Measurements from ENCODE around the gene ACTC1. TPM values are rescaled to one million over a fixed set of nuclear protein-coding genes. Genes with fewer than 3 reads are reported as not detected.

ACTC1 gene
- total and polyA plus RNA-seq, 10 of the 15 experiments (the other 5 are each of a cell fraction or from before 2014, with no cell fraction given), result 1.6 TPM; not detected in 9

DNA sequence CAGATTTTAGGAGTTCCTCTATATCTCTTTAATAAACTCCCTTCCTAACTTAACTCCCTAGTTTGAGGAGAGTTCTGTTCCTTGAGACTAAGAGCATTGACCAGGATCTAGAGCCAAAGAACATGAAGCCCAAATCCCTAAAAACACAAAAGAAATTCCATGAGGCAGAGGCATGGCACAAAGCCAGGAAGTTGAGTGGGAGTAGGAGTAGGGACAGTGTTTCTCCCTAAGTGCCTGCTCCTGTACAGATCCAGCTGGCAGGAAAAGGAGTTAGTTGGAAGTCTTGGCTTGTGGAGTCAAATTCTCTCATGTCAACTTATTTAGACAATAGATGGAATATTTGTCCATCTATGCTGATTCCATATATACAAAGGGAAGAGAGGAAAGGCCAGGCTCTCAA, 11.4 kb downstream of the ACTC1 start (continued):
- TF ChIP-seq CREM (IDR thresholded peaks at IDR 0.05; ENCODE audit: low read depth) (no peak), NFYA (IDR thresholded peaks at IDR 0.05; ENCODE audit: borderline replicate concordance, low read depth, low read length) (no peak), SMAD1 (IDR thresholded peaks at IDR 0.05; ENCODE audit: low read depth, partially characterized antibody) (no peak)
- TF ChIP-seq, protein P1, sequence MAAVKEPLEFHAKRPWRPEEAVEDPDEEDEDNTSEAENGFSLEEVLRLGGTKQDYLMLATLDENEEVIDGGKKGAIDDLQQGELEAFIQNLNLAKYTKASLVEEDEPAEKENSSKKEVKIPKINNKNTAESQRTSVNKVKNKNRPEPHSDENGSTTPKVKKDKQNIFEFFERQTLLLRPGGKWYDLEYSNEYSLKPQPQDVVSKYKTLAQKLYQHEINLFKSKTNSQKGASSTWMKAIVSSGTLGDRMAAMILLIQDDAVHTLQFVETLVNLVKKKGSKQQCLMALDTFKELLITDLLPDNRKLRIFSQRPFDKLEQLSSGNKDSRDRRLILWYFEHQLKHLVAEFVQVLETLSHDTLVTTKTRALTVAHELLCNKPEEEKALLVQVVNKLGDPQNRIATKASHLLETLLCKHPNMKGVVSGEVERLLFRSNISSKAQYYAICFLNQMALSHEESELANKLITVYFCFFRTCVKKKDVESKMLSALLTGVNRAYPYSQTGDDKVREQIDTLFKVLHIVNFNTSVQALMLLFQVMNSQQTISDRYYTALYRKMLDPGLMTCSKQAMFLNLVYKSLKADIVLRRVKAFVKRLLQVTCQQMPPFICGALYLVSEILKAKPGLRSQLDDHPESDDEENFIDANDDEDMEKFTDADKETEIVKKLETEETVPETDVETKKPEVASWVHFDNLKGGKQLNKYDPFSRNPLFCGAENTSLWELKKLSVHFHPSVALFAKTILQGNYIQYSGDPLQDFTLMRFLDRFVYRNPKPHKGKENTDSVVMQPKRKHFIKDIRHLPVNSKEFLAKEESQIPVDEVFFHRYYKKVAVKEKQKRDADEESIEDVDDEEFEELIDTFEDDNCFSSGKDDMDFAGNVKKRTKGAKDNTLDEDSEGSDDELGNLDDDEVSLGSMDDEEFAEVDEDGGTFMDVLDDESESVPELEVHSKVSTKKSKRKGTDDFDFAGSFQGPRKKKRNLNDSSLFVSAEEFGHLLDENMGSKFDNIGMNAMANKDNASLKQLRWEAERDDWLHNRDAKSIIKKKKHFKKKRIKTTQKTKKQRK (IDR thresholded peaks at IDR 0.05; ENCODE audit: low read depth, low read length), result no peak
- TF ChIP-seq, protein P2, sequence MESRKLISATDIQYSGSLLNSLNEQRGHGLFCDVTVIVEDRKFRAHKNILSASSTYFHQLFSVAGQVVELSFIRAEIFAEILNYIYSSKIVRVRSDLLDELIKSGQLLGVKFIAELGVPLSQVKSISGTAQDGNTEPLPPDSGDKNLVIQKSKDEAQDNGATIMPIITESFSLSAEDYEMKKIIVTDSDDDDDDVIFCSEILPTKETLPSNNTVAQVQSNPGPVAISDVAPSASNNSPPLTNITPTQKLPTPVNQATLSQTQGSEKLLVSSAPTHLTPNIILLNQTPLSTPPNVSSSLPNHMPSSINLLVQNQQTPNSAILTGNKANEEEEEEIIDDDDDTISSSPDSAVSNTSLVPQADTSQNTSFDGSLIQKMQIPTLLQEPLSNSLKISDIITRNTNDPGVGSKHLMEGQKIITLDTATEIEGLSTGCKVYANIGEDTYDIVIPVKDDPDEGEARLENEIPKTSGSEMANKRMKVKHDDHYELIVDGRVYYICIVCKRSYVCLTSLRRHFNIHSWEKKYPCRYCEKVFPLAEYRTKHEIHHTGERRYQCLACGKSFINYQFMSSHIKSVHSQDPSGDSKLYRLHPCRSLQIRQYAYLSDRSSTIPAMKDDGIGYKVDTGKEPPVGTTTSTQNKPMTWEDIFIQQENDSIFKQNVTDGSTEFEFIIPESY (IDR thresholded peaks at IDR 0.05), result no peak

DNA sequence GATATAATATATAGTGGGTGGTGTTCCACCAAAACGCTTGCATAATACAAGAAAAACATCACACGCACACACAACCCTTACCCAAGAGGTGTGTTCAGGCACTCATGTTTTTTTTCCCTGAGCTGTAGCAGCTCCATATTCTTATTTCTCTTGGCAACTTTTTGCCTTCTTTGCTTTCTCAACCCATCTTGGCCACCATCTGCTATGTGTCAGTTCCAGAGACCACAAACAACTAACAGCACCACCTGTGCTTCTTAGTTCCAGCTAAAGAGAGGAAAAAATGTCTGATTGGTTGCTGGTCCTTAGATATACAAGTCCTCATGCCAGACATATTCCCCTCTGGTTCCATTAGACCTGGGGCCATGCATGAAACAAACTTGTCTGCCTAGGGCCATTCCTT, 11.9 kb downstream of the ACTC1 start:
- no TSS peak for BruUV-seq (replicated peaks)
- in situ Hi-C loops (cut with MboI) (no loop called here), intact Hi-C loops (cut with micrococcal nuclease; ENCODE audit: unreplicated experiment) (no loop called here)
- Histone ChIP-seq H3K36me3 (ENCODE audit: control insufficient read depth in 2 of 2, insufficient read depth in 2 of 2, low read length in 1 of 2) (no peaks in the 10 kb centered on the region), H4K20me1 (ENCODE audit: control insufficient read depth, insufficient read depth) (no peaks in the 10 kb centered on the region), H3K4me3 (no peak overlapping the region), H2AFZ (ENCODE audit: control insufficient read depth, low read depth, low read length) (no peak overlapping the region), H3K9me3 (replicated peaks; ENCODE audit: control insufficient read depth, insufficient read depth, low read length) (no peaks in the 10 kb centered on the region), H3K79me2 (ENCODE audit: control insufficient read depth, insufficient read depth, low read length) (no peaks in the 10 kb centered on the region), H3K27me3 (replicated peaks in 1 of 2; ENCODE audit: control insufficient read depth in 2 of 2, insufficient read depth in 2 of 2, low read length in 1 of 2) (peaks cover 0 to 2% of the 10 kb centered on the region in 2 experiments; a peak in 1 of 4 replicates), H3K27ac (ENCODE audit: control insufficient read depth, insufficient read depth) (no peak overlapping the region), H3K4me1 (ENCODE audit: control insufficient read depth, insufficient read depth, low read length) (no peaks in the 10 kb centered on the region), H3K4me2 (ENCODE audit: control insufficient read depth, insufficient read depth) (no peak overlapping the region), H3K9ac (ENCODE audit: control insufficient read depth, insufficient read depth, low read length) (no peak overlapping the region)
- DNase-seq (ENCODE audit: low read depth, low spot score) (no peak), FAIRE-seq (no peak), ATAC-seq (no peak)
- SMC1A ChIA-PET (ENCODE audit: uncharacterized antibody, unreplicated experiment), result no interaction called here
- RAD21 ChIA-PET (ENCODE audit: unreplicated experiment), result no interaction called here
- CTCF ChIA-PET, result no interaction called here
- TF ChIP-seq ZZZ3 (IDR thresholded peaks at IDR 0.05; ENCODE audit: control insufficient read depth, insufficient read length, low read depth) (no peak), KAT2A (conservative IDR thresholded peaks at IDR 0.05; ENCODE audit: control insufficient read depth, low read depth, low read length) (no peak), RB1 (IDR thresholded peaks at IDR 0.05; ENCODE audit: borderline replicate concordance) (no peak), NFYA (IDR thresholded peaks at IDR 0.05; ENCODE audit: borderline replicate concordance, low read depth, low read length) (no peak), TARDBP (IDR thresholded peaks at IDR 0.05; ENCODE audit: borderline replicate concordance) (no peak)
- TF ChIP-seq, protein P3, sequence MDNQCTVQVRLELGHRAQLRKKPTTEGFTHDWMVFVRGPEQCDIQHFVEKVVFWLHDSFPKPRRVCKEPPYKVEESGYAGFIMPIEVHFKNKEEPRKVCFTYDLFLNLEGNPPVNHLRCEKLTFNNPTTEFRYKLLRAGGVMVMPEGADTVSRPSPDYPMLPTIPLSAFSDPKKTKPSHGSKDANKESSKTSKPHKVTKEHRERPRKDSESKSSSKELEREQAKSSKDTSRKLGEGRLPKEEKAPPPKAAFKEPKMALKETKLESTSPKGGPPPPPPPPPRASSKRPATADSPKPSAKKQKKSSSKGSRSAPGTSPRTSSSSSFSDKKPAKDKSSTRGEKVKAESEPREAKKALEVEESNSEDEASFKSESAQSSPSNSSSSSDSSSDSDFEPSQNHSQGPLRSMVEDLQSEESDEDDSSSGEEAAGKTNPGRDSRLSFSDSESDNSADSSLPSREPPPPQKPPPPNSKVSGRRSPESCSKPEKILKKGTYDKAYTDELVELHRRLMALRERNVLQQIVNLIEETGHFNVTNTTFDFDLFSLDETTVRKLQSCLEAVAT (IDR thresholded peaks at IDR 0.05), result no peak
- POLR2A ChIA-PET, result no interaction called here
- 81% methylated on average over 2 of the region's 2 CpGs for whole genome bisulfite sequencing (ENCODE audit: insufficient coverage, insufficient replicate concordance, low lambda C conversion rate, missing lambda C conversion rate)

Measured in GM12878 (cell line).